GM12875 (cell line): Measurements from ENCODE around the gene GLIPR1L2.
A peak's percentile ranks its signal among the peaks of the same experiment; 100 is the strongest.

Experiments used
- H3K4me3 ChIP-seq: one replicate; pipeline ENCODE4 v1.5.1; 2011; ENCODE audit warnings: low read depth, low read length, control low read depth
- CTCF ChIP-seq: IDR thresholded peaks from 2 replicates; pipeline ENCODE4 v1.5.1; 2011; ENCODE audit warnings: low read depth, mild to moderate bottlenecking, control low read depth, inconsistent platforms, low read length, moderate library complexity, borderline replicate concordance; ENCODE audit not compliant: insufficient read depth

Gene GLIPR1L2

GRCh38 chr12:75389706-75390105 is 1.2 kb upstream of the GLIPR1L2 start:
- no peak overlapping the region for H3K4me3 ChIP-seq
- no peak for TF ChIP-seq CTCF

DNA sequence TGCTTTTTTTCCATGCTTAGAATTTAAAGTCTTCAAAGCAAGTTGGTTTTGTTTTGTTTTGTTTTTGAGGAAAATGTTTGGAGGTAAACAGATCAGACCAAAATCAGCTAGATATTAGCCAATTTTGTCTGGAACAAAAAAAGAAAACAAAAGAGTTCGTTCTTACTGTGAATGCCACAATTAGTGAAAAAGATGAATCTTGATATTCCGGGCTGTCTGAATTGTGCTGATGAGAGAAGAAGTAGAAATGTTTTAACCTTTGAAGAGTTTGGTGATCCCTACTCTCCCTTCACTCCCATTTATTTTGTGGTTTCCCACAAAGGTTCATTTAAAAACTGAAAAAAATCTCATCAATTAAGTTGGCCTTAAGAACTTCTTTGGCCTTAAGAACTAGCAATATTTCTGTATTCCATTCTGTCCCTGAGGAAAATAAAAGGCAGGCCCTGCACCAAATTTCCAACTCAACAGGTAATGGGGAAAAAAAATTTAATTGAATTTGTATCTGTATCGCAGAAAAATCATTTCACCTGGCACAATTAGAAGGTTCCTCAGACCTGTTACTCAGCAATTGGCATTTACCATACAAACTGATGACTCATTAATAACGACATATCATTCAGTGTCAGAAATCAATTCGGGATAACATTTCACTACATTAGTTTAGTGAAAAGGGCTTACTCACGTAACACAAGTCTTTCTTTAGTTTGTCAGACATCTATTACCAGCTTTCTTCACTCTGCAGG is 562 bp upstream of the GLIPR1L2 start:
- TF ChIP-seq CTCF, result no peak
- H3K4me3 ChIP-seq, result peak overlapping the region; percentile 20

DNA sequence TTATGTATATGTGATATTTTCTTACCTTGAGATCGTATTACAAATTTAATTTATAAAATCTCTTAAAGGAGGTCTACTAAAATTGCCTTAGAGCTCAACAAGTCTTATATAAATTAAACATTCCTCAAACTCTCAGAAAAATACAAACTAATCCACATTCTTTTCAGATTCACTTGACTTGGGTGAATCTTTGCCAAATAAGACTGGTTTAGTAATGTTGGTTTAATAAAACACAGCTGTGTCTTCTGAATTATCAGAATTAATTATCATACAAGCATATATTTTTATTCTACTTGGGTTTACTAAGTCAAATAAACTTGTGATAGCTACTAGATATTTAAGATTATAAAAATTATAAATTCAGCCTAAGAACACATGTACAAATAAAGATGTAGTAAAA is 13.3 kb downstream of the GLIPR1L2 start:
- TF ChIP-seq CTCF, result no peak
- H3K4me3 ChIP-seq, result no peak overlapping the region

GRCh38 chr12:75407683-75408082 is 16.8 kb downstream of the GLIPR1L2 start:
- no peak for TF ChIP-seq CTCF
- H3K4me3 ChIP-seq, result no peak overlapping the region

- no peak for TF ChIP-seq CTCF
- H3K4me3 ChIP-seq, result no peak overlapping the region
Measured at GRCh38 chr12:75409830-75410229, 18.9 kb downstream of the GLIPR1L2 start.

- no peak for TF ChIP-seq CTCF
Measured at GRCh38 chr12:75414671-75415070, 23.8 kb downstream of the GLIPR1L2 start.

DNA sequence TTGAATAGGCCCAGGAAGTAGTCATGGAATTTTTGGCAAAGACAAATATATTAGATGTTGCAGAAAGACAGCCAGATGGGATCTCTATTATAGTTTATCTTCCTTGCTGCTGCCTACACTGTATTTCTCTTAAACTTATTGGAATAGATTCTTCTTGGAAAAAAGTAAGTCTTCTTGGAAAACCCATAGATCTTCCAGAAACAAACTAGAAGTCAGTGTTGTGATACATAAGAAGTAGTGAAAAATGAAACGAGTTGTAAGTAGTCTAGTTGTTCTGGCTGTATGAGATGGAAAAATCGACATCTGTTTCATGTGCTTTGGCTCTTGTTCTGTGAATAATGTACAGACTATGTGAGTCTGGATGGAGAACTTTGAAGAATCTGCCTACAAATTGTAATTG is 29.0 kb downstream of the GLIPR1L2 start:
- TF ChIP-seq CTCF, result no peak
- no peak overlapping the region for H3K4me3 ChIP-seq

More at GRCh38 chr12:75414671-75415070, 23.8 kb downstream of the GLIPR1L2 start:
- no peak overlapping the region for H3K4me3 ChIP-seq
